Kidney epithelial cell (primary cell): Measurements from ENCODE around the gene MPRIP. TPM values are rescaled to one million over a fixed set of nuclear protein-coding genes. Genes with fewer than 3 reads are reported as not detected.

Source experiments
- DNase-seq: peaks from one replicate; pipeline ENCODE4 v3.0.0-alpha.2; 2010; ENCODE audit warnings: low read depth
- H3K27me3 ChIP-seq: 2 replicates; pipeline ENCODE4 v1.6.0; 2011; ENCODE audit warnings: low read length; ENCODE audit not compliant: control insufficient read depth, insufficient read depth
- H3K36me3 ChIP-seq: 2 replicates; pipeline ENCODE4 v1.5.1; 2011; ENCODE audit warnings: low read length; ENCODE audit not compliant: control insufficient read depth, insufficient read depth
- H3K4me3 ChIP-seq: 2 replicates; pipeline ENCODE4 v1.5.1; 2011; ENCODE audit warnings: low read depth, mild to moderate bottlenecking, control low read depth, low read length
- total RNA-seq: library from RNA; depleted of rRNA; stranded (reverse); fragments of >200 nt; gene quantifications from 2 replicates; pipeline ENCODE4 v1.2.3, GENCODE V29; 2015
- TF ChIP-seq, protein P1 (sequence below): IDR thresholded peaks from 2 replicates; pipeline ENCODE4 v1.5.1; 2011; ENCODE audit warnings: mild to moderate bottlenecking, moderate library complexity, low read length, control low read depth, inconsistent platforms; ENCODE audit not compliant: insufficient read depth, poor library complexity, severe bottlenecking

The MPRIP gene
- total RNA-seq, 1 donor from 2014 or later = 99.6 TPM

DNA sequence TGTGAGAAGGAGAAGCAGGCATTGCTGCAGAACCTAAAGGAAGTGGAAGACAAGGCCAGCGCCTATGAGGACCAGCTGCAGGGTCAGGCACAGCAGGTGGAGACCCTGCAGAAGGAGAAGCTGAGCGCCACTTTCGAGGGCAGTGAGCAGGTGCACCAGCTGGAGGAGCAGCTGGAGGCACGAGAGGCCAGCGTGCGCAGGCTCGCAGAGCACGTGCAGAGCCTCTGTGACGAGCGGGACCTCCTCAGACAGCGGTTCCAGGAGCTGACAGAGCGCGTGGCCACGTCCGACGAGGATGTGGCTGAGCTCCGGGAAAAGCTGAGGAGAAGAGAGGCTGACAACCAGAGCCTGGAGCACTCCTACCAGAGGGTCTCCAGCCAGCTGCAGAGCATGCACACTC, 122.4 kb downstream of the MPRIP start:
- DNase-seq = no peak
- Histone ChIP-seq H3K36me3 (peaks cover 7% of the 10 kb centered on the region), H3K4me3 (no peak overlapping the region), H3K27me3 (no peaks in the 10 kb centered on the region)
- TF ChIP-seq, protein P1, sequence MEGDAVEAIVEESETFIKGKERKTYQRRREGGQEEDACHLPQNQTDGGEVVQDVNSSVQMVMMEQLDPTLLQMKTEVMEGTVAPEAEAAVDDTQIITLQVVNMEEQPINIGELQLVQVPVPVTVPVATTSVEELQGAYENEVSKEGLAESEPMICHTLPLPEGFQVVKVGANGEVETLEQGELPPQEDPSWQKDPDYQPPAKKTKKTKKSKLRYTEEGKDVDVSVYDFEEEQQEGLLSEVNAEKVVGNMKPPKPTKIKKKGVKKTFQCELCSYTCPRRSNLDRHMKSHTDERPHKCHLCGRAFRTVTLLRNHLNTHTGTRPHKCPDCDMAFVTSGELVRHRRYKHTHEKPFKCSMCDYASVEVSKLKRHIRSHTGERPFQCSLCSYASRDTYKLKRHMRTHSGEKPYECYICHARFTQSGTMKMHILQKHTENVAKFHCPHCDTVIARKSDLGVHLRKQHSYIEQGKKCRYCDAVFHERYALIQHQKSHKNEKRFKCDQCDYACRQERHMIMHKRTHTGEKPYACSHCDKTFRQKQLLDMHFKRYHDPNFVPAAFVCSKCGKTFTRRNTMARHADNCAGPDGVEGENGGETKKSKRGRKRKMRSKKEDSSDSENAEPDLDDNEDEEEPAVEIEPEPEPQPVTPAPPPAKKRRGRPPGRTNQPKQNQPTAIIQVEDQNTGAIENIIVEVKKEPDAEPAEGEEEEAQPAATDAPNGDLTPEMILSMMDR = no peak

DNA sequence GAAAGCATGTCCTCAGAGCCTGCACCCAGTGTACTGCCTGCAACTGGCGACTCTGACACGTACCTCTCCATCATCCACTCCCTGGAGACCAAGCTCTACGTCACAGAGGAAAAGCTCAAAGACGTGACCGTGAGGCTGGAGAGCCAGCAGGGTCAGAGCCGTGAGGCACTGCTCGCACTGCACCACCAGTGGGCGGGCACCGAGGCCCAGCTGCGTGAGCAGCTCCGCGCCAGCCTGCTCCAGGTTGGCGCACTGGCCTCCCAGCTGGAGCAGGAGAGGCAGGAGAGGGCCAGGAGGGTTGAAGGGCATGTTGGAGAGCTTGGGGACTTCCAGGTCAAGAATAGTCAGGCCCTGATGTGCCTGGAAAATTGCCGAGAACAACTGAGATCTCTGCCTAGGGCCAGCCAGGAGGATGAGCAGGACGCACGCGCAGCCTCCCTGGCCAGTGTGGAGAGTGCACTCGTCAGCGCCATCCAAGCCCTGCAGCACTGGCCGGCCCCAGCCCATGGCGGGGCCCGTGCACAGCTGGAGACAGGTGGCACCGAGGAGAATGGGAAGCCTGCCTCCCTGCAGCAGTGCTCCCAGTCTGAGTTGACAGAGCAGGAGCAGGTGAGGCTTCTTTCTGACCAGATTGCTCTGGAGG, 123.5 kb downstream of the MPRIP start:
- no peak for DNase-seq
- Histone ChIP-seq H3K36me3 (peaks cover 7% of the 10 kb centered on the region), H3K27me3 (no peaks in the 10 kb centered on the region), H3K4me3 (no peak overlapping the region)
- TF ChIP-seq, protein P1 = no peak

DNA sequence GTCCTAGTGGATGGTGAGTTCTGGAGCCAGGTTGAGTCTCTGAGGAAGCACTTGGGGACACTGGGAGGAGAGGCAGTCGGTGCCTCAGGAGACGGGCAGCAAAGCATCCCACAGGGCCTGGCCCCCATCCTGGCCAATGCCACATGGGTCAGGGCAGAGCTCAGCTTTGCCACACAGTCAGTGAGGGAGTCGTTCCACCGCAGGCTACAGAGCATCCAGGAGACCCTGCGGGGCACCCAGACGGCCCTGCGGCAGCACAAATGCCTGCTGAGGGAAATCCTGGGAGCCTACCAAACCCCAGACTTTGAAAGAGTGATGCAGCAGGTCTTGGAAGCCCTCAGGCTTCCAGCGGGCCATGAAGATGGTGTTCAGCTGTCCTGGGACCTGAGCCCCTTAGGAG, 124.2 kb downstream of the MPRIP start:
- TF ChIP-seq, protein P1 = no peak
- DNase-seq = no peak
- Histone ChIP-seq H3K27me3 (no peaks in the 10 kb centered on the region), H3K36me3 (peaks cover 7% of the 10 kb centered on the region), H3K4me3 (no peak overlapping the region)

DNA sequence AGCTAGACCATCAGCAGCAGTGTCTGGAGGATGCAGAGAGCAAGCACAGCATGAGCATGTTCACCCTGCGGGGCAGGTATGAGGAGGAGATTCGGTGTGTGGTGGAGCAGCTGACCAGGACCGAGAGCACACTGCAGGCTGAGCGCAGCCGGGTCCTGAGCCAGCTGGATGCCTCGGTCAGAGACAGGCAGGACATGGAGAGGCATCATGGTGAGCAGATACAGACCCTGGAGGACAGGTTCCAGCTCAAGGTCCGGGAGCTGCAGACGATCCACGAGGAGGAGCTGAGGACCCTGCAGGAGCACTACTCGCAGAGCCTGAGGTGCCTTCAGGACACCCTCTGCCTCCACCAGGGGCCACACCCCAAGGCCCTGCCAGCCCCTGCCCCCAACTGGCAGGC, 125.1 kb downstream of the MPRIP start:
- Histone ChIP-seq H3K36me3 (peaks cover 3% of the 10 kb centered on the region), H3K27me3 (no peaks in the 10 kb centered on the region), H3K4me3 (no peak overlapping the region)
- DNase-seq = no peak
- TF ChIP-seq, protein P1 = no peak

DNA sequence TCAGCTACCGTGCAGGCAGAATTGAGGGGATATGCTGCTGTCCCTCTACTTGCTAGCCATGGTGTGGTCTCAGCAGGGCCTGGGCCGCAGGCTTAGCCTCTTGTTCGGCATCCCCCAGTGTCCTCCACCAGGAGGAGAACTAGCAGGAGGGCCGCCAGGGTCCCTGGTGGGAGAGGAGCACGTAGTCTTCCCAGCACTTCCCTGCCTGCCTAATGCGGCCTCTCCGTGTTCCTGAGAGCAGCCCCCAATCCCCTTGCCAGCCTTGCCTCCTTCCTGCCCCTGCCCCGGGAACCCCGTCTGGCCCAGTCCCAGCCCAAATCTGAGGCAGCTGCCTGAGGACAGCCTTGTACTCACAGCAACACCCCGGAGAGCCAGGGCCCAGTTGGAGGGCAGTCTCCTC, 125.7 kb downstream of the MPRIP start:
- Histone ChIP-seq H3K27me3 (no peaks in the 10 kb centered on the region), H3K4me3 (no peak overlapping the region), H3K36me3 (peaks cover 3% of the 10 kb centered on the region)
- TF ChIP-seq, protein P1 = no peak
- DNase-seq = no peak

DNA sequence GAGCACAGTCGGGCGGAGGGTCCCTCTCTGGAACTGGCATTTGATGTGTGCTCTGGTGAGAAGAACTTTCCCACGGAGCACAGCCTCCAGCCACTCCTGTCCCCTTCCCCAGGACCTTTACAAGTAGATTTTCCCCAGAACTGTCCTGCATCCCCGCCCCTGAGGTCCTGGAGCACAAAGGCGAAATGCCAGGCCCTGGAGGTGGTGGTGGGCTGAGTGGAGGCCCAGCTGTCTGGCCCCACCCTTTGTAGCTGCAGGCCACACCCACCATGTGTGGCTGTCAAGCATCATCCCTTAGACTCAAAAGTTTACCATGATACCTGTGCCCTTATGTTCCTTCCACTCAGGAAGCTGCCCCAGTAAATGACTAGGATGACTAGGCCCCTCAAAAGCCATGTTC, 126.1 kb downstream of the MPRIP start:
- DNase-seq = no peak
- no peak overlapping the region for H3K4me3 ChIP-seq
- TF ChIP-seq, protein P1 = no peak
- no peaks in the 10 kb centered on the region for H3K27me3 ChIP-seq
- peaks cover 4% of the 10 kb centered on the region for H3K36me3 ChIP-seq
